Measurements from ENCODE around the gene TBX10. TPM values are rescaled to one million over a fixed set of nuclear protein-coding genes. Genes with fewer than 3 reads are reported as not detected.
"Not testable (repeated sequence)": the region's sequence is repeated elsewhere in the genome, so short reads cannot be mapped to it uniquely, and the experiment has no call there.

The TBX10 gene
- total RNA-seq, 1 donor from 2014 or later = not detected

DNA sequence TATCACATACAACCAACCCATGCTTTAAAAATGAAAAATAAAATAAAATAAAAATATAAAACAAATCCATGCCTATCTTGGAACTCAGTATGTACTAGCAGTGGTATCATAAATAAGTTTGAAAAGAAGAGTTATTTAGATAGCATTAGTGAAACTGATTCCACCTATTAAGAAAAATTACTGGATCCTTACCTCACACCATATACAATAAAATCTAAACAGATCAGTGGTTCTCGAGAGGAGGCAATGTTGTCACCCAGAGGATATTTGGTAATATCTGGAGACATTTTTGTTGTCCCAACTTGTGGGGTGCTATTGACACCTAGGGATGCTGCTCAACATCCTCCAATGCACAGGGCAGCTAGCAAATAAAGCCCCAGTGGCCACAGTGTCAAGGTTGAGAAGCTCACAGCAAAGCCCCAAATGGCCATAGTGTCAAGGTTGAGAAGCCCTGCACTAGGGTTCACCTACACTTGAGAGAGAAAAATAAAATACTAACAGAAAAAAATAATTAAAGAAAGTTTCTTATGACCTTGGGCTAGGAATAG is 42.7 kb downstream of the TBX10 start:
- no peaks in the 10 kb centered on the region for H3K27me3 Mint-ChIP-seq
- peaks cover 2% of the 10 kb centered on the region for H3K4me1 Mint-ChIP-seq (ENCODE audit: low read depth)
- no peak for DNase-seq (ENCODE audit: low spot score, unreplicated experiment)

DNA sequence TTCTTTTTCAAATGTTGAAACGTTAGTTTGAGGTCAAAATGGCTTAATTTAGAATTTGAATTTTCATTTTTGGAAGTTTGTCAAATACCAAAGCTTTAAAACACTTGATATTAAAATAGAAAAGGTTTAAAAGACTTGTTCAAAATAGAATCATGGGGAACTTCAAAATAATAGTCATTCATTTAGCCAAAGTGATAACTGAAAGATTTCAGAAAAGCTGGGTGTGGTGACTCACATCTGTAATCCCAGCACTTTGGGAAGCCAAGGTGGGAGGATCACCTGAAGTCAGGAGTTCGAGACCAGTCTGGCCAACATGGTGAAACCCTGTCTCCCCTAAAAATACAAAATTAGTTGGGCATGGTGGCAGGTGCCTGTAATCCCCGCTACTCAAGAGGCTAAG is 45.1 kb downstream of the TBX10 start:
- TF ChIP-seq, protein P1, sequence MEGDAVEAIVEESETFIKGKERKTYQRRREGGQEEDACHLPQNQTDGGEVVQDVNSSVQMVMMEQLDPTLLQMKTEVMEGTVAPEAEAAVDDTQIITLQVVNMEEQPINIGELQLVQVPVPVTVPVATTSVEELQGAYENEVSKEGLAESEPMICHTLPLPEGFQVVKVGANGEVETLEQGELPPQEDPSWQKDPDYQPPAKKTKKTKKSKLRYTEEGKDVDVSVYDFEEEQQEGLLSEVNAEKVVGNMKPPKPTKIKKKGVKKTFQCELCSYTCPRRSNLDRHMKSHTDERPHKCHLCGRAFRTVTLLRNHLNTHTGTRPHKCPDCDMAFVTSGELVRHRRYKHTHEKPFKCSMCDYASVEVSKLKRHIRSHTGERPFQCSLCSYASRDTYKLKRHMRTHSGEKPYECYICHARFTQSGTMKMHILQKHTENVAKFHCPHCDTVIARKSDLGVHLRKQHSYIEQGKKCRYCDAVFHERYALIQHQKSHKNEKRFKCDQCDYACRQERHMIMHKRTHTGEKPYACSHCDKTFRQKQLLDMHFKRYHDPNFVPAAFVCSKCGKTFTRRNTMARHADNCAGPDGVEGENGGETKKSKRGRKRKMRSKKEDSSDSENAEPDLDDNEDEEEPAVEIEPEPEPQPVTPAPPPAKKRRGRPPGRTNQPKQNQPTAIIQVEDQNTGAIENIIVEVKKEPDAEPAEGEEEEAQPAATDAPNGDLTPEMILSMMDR (IDR thresholded peaks at IDR 0.05; ENCODE audit: unreplicated experiment) = no peak
- H3K27me3 Mint-ChIP-seq = no peaks in the 10 kb centered on the region
- H3K36me3 Mint-ChIP-seq (ENCODE audit: insufficient read depth) = peaks cover 4% of the 10 kb centered on the region
- peaks cover 4% of the 10 kb centered on the region for H3K9me3 Mint-ChIP-seq (ENCODE audit: low read depth)
- DNase-seq (ENCODE audit: low spot score, unreplicated experiment) = no peak
- H3K4me1 Mint-ChIP-seq (ENCODE audit: low read depth) = peaks cover 2% of the 10 kb centered on the region
- no peak overlapping the region for H3K4me3 Mint-ChIP-seq (ENCODE audit: low read depth)
- H3K27ac Mint-ChIP-seq = no peak overlapping the region

More for the DNA sequence above, 42.7 kb downstream of the TBX10 start:
- Mint-ChIP-seq H3K36me3 (ENCODE audit: insufficient read depth) (peaks cover 2% of the 10 kb centered on the region), H3K27ac (no peak overlapping the region), H3K9me3 (ENCODE audit: low read depth) (peaks cover 4% of the 10 kb centered on the region), H3K4me3 (ENCODE audit: low read depth) (no peak overlapping the region)
- TF ChIP-seq, protein P1 (IDR thresholded peaks at IDR 0.05; ENCODE audit: unreplicated experiment) = no peak

DNA sequence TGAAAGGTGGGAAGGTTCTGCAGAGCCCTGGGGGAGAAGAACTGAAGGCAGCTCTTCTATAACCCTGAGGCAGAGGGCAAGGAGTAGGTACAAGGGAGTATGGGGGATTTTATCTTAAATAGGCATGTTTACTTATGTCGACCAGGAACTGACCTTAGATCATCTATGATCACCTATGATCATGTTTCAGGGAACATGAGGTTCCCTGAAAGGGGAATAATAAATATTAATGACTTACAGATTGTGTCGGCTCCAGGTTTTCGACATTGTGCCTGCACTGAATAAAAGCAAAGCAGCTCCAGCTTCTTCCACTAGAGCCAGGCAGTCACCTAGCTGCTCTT is 46.0 kb downstream of the TBX10 start:
- Mint-ChIP-seq H3K9me3 (ENCODE audit: low read depth) (peaks cover 4% of the 10 kb centered on the region), H3K4me1 (ENCODE audit: low read depth) (peaks cover 2% of the 10 kb centered on the region), H3K27ac (no peak overlapping the region), H3K4me3 (ENCODE audit: low read depth) (no peak overlapping the region), H3K36me3 (ENCODE audit: insufficient read depth) (peaks cover 6% of the 10 kb centered on the region), H3K27me3 (no peaks in the 10 kb centered on the region)
- no peak for DNase-seq (ENCODE audit: low spot score, unreplicated experiment)
- TF ChIP-seq, protein P1 (IDR thresholded peaks at IDR 0.05; ENCODE audit: unreplicated experiment) = no peak

DNA sequence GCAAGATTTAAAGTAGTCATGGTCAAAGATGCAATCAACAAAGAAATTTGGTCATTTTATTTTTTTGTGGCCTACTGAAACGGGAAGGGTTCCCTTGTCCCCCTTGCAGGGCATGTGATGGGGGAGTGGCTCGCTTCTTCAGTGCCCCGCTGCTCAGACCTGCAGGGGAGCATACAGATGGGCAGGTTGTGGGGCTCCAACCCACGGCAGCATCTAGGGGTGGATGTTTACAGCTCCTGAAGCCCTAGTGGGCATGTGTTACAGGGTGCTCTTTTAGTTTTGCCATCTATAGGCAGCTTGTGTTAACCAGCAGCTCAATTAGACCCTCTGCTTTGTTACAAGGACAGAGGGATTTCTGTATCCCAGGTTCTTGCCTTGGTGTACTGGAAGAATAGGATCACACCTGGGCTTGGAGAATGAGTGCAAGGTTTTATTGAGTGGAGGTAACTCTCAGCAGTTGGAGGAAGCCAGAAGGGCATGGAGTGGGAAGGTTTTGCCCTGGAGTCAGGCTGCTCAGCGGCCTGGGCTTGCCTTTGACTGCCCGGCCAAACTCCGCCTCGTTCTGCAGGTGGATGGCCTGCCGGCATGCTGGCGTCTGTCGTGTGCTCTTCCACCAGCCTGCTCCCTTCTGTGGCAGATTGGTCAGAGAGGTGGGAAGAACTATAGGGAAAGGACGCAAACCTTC is 46.5 kb downstream of the TBX10 start:
- no peaks in the 10 kb centered on the region for H3K27me3 Mint-ChIP-seq
- H3K4me3 Mint-ChIP-seq (ENCODE audit: low read depth) = no peak overlapping the region
- peaks cover 2% of the 10 kb centered on the region for H3K4me1 Mint-ChIP-seq (ENCODE audit: low read depth)
- peaks cover 8% of the 10 kb centered on the region for H3K36me3 Mint-ChIP-seq (ENCODE audit: insufficient read depth)
- peaks cover 4% of the 10 kb centered on the region for H3K9me3 Mint-ChIP-seq (ENCODE audit: low read depth)
- TF ChIP-seq, protein P1 (IDR thresholded peaks at IDR 0.05; ENCODE audit: unreplicated experiment) = no peak
- DNase-seq (ENCODE audit: low spot score, unreplicated experiment) = no peak
- H3K27ac Mint-ChIP-seq = peak overlapping the region; percentile 41

DNA sequence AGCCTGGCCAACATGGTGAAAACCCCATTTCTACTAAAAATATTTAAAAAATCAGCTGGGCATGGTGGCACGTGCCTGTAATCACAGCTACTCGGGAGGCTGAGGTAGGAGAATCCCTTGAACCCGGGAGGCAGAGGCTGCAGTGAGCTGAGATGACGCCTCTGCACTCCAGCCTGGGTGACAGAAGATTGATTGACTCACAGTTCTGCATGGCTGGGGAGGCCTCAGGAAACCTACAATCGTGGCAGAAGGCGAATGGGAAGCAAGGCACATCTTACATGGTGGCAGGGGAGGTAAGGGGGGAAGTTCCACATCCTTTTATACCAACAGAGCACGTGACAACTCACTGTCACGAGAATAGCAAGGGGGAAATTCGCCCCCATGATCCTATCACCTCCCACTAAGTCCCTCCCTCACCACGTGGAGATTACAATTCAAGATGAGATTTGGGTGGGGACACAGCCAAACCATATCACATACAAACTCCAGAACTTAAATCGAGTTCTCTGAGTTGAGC is 50.6 kb downstream of the TBX10 start:
- not testable (repeated sequence) for H3K27ac Mint-ChIP-seq; H3K9me3 Mint-ChIP-seq (ENCODE audit: low read depth); H3K27me3 Mint-ChIP-seq; H3K4me3 Mint-ChIP-seq (ENCODE audit: low read depth); DNase-seq (ENCODE audit: low spot score, unreplicated experiment)
- H3K36me3 Mint-ChIP-seq (ENCODE audit: insufficient read depth) = peaks cover 31% of the 10 kb centered on the region
- peaks cover 22% of the 10 kb centered on the region for H3K4me1 Mint-ChIP-seq (ENCODE audit: low read depth)

DNA sequence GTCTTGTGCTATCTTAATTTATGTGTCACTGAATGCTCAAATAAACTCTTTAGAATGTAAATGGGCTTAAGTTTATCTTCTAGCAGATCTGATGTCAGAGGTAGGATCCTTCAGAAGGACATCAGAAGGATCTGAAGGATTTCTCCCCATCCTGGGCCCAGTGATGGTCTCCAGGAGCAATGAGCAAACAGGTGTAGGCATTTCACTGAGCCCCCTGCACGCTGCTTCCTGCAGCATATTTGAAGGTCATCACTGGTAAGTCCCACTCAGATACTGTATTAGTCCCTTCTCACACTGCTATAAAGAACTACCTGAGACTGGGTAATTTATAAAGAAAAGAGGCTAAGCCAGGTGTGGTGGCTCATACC is 51.4 kb downstream of the TBX10 start:
- Mint-ChIP-seq H3K36me3 (ENCODE audit: insufficient read depth) (peaks cover 31% of the 10 kb centered on the region), H3K9me3 (ENCODE audit: low read depth) (no peaks in the 10 kb centered on the region), H3K27me3 (no peaks in the 10 kb centered on the region), H3K4me1 (ENCODE audit: low read depth) (peaks cover 22% of the 10 kb centered on the region), H3K4me3 (ENCODE audit: low read depth) (no peak overlapping the region), H3K27ac (peak overlapping the region; percentile 62)
- no peak for DNase-seq (ENCODE audit: low spot score, unreplicated experiment)
- TF ChIP-seq, protein P1 (IDR thresholded peaks at IDR 0.05; ENCODE audit: unreplicated experiment) = no peak
